HCT116 (cell line): Measurements from ENCODE around the gene ATP8A2. TPM values are rescaled to one million over a fixed set of nuclear protein-coding genes. Genes with fewer than 3 reads are reported as not detected.

Experiments used
- ATAC-seq: fragments of 200-7000 bp; cut with Tn5 transposase; 2 replicates; pipeline ENCODE4 v1.9.1; 2020; ENCODE audit warnings: mild to moderate bottlenecking, moderate library complexity
- BruUV-seq: library from RNA; stranded (reverse); fragments of 400-500 nt; replicated peaks from 2 replicates; lab custom pipeline; 2021; lab: Mats Ljungman, UMichigan
- CTCF ChIA-PET: fragments of 300-600 bp; sonication (Branson Sonifier 250); formaldehyde crosslinking; loops from one replicate; lab custom pipeline; 2021; ENCODE audit warnings: antibody characterized with exemption; lab: Charles Lee
- POLR2A ChIA-PET: fragments of 300-600, 350-600 bp; sonication (Branson Sonifier 250); formaldehyde crosslinking; loops from one replicate; lab custom pipeline; 2021; ENCODE audit warnings: antibody characterized with exemption; lab: Charles Lee
- RAD21 ChIA-PET, 2 experiments: fragments of 300-600 bp; sonication (Branson Sonifier 250); formaldehyde crosslinking; loops; one replicate each; lab custom pipeline; 2023; ENCODE audit warnings: low total read pairs in 2 of 2; ENCODE audit not compliant: uncharacterized antibody in 2 of 2, unreplicated experiment in 2 of 2, low non-redundant PET in 1 of 2; lab: Charles Lee
- DNase-seq: peaks from one replicate; pipeline ENCODE4 v3.0.0-alpha.2; 2010; ENCODE audit warnings: low read depth, low spot score
- H2AFZ ChIP-seq: fragments of 200-600 bp; shearing (Covaris generic), sonication (generic); 2 replicates; pipeline ENCODE4 v1.6.1; 2017; ENCODE audit warnings: low read depth, mixed run types, mixed read lengths, antibody characterized with exemption, low read length; ENCODE audit not compliant: poor library complexity, severe bottlenecking
- H3K27ac ChIP-seq: 2 replicates; pipeline ENCODE4 v1.5.1; 2012; ENCODE audit warnings: low read depth, low read length
- H3K27me3 ChIP-seq: fragments of 200-600 bp; sonication (generic); 2 replicates; pipeline ENCODE4 v1.6.1; 2016; ENCODE audit warnings: mixed run types, low read length, mixed read lengths; ENCODE audit not compliant: insufficient read depth
- H3K36me3 ChIP-seq, 2 experiments: fragments of 200-500 bp in 1 of 2; fragments of 200-600 bp in 1 of 2; sonication (Bioruptor generic) in 1 of 2; sonication (generic) in 1 of 2; 2 replicates each; pipeline versions ENCODE4 v1.5.1 to v1.6.1; 2014 to 2016; ENCODE audit warnings: low read length in 2 of 2, inconsistent platforms in 1 of 2, mixed read lengths in 1 of 2, mixed run types in 1 of 2; ENCODE audit not compliant: insufficient read depth in 2 of 2, control insufficient read depth in 1 of 2
- H3K4me1 ChIP-seq, 2 experiments: fragments of 200-600 bp in 1 of 2; sonication (generic) in 1 of 2; 2 replicates each; pipeline versions ENCODE4 v1.5.1 to v1.6.1; 2012 to 2017; ENCODE audit warnings: low read length in 2 of 2, inconsistent platforms in 1 of 2, mild to moderate bottlenecking in 1 of 2, mixed read lengths in 1 of 2, mixed run types in 1 of 2, moderate library complexity in 1 of 2; ENCODE audit not compliant: insufficient read depth in 2 of 2, control insufficient read depth in 1 of 2
- H3K4me2 ChIP-seq: fragments of 200-600 bp; sonication (generic); 2 replicates; pipeline ENCODE4 v1.6.1; 2017; ENCODE audit warnings: mixed run types, low read length, mixed read lengths
- H3K4me3 ChIP-seq, 2 experiments: fragments of 200-600 bp in 1 of 2; sonication (generic) in 1 of 2; replicated peaks in 1 of 2; 2 replicates each; pipeline ENCODE4 v1.5.1; 2011 to 2016; ENCODE audit warnings: low read length in 2 of 2, control low read depth in 1 of 2, low read depth in 1 of 2, mild to moderate bottlenecking in 1 of 2, mixed read lengths in 1 of 2, mixed run types in 1 of 2
- H3K79me2 ChIP-seq: fragments of 200-600 bp; sonication (generic); 2 replicates; pipeline ENCODE4 v1.6.1; 2017; ENCODE audit warnings: mild to moderate bottlenecking, mixed run types, low read length, moderate library complexity, mixed read lengths; ENCODE audit not compliant: insufficient read depth
- H3K9ac ChIP-seq: fragments of 200-600 bp; sonication (generic); 2 replicates; pipeline ENCODE4 v1.6.1; 2016; ENCODE audit warnings: low read length, mixed read lengths
- H3K9me2 ChIP-seq: fragments of 200-600 bp; sonication (generic), shearing (Covaris generic); 2 replicates; pipeline ENCODE4 v1.6.1; 2017; ENCODE audit warnings: mixed run types, mild to moderate bottlenecking, moderate library complexity; ENCODE audit not compliant: insufficient read depth
- H3K9me3 ChIP-seq, 2 experiments: fragments of 200-500 bp in 1 of 2; fragments of 200-600 bp in 1 of 2; sonication (Bioruptor generic) in 1 of 2; sonication (generic) in 1 of 2; 2 replicates each; pipeline ENCODE4 v1.6.1; 2014 to 2017; ENCODE audit warnings: low read length in 2 of 2, mixed read lengths in 2 of 2, inconsistent platforms in 1 of 2, low read depth in 1 of 2, mild to moderate bottlenecking in 1 of 2, mixed run types in 1 of 2, moderate library complexity in 1 of 2; ENCODE audit not compliant: control insufficient read depth in 1 of 2, insufficient read depth in 1 of 2
- H4K20me1 ChIP-seq: fragments of 200-600 bp; sonication (generic), shearing (Covaris generic); 2 replicates; pipeline ENCODE4 v1.6.1; 2017; ENCODE audit warnings: mixed run types, mild to moderate bottlenecking, moderate library complexity; ENCODE audit not compliant: insufficient read depth
- CBX3 ChIP-seq: IDR thresholded peaks from 2 replicates; pipeline ENCODE4 v1.6.1; 2012; ENCODE audit warnings: low read depth
- EZH2 ChIP-seq: fragments of 200-600 bp; sonication (generic); IDR thresholded peaks from 2 replicates; pipeline ENCODE4 v1.6.1; 2017; ENCODE audit warnings: antibody characterized with exemption, mixed run types
- POLR2AphosphoS5 ChIP-seq: IDR thresholded peaks from 2 replicates; pipeline ENCODE4 v1.6.1; 2011; ENCODE audit warnings: mild to moderate bottlenecking, low read depth, low read length, moderate library complexity
- SIN3A ChIP-seq: IDR thresholded peaks from 2 replicates; pipeline ENCODE4 v1.6.1; 2012; ENCODE audit warnings: low read depth
- SRF ChIP-seq: IDR thresholded peaks from 2 replicates; pipeline ENCODE4 v1.6.1; 2012; ENCODE audit warnings: low read depth
- TCF7L2 ChIP-seq: IDR thresholded peaks from 2 replicates; pipeline ENCODE4 v1.7.0; 2011; ENCODE audit warnings: borderline replicate concordance, inconsistent platforms; ENCODE audit not compliant: insufficient read depth, insufficient read length; ENCODE audit errors: extremely low read depth
- YY1 ChIP-seq: IDR thresholded peaks from 2 replicates; pipeline ENCODE4 v1.6.1; 2011; ENCODE audit warnings: low read length, low read depth, moderate library complexity, mild to moderate bottlenecking; ENCODE audit not compliant: insufficient replicate concordance; ENCODE audit errors: extremely low read depth
- intact Hi-C: fragments of 100-400 bp; cut with micrococcal nuclease; formaldehyde crosslinking; loops from 2 replicates; pipeline ENCODE4 v1.10.0; 2022
- total RNA-seq: library from RNA; stranded (reverse); gene quantifications from one replicate; pipeline ENCODE4 v1.2.1, GENCODE V29; 2021; ENCODE audit not compliant: unreplicated experiment
- TF ChIP-seq, protein P1 (sequence below): IDR thresholded peaks from 2 replicates; pipeline ENCODE4 v1.6.1; 2011; ENCODE audit warnings: mild to moderate bottlenecking, low read length, moderate library complexity; ENCODE audit not compliant: insufficient replicate concordance; ENCODE audit errors: extremely low read depth
- TF ChIP-seq, protein P2 (sequence below), 3 experiments: fragments of 200-600 bp in 1 of 3; sonication (generic) in 1 of 3; IDR thresholded peaks in 2 of 3; conservative IDR thresholded peaks in 1 of 3; 2 replicates each; pipeline ENCODE4 v1.5.1; 2012 to 2017; ENCODE audit warnings: low read depth in 2 of 3, low read length in 2 of 3, antibody characterized with exemption in 1 of 3, borderline replicate concordance in 1 of 3, control low read depth in 1 of 3, mild to moderate bottlenecking in 1 of 3, mixed read lengths in 1 of 3, mixed run types in 1 of 3, moderate library complexity in 1 of 3; ENCODE audit not compliant: insufficient read depth in 1 of 3
- TF ChIP-seq, protein P3 (sequence below): IDR thresholded peaks from 2 replicates; pipeline ENCODE4 v1.6.1; 2012; ENCODE audit warnings: low read depth

ATP8A2 gene
- total RNA-seq, 1 experiment from 2014 or later, result not detected

DNA sequence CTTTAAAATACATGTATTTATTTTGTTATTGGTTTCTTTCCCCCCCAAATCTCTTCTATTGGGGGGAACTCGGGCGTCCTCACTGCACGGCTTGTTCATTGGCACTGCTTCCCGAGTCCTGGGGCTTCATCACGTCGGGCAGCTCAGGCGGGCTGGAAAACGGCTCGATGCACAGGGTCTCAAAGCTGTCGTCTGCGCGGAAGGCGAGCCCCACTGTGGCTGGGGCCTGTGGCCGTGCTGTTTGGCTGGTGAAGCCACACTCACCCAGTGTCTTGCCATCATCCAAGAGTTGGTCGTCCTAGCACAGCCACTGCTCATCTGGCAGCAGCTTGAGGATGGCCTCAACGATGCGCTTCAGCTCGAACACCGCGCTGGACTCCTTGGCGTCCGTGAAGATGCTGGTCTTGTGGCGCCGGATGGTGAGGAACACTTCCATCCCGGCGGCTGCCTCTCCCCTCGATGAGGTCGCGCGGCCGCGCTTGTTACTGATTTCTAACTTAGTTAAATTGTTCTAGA is 6.0 kb upstream of the ATP8A2 start (continued):
- no peak for TF ChIP-seq POLR2AphosphoS5
- no peak for TF ChIP-seq TCF7L2
- TF ChIP-seq, protein P1, sequence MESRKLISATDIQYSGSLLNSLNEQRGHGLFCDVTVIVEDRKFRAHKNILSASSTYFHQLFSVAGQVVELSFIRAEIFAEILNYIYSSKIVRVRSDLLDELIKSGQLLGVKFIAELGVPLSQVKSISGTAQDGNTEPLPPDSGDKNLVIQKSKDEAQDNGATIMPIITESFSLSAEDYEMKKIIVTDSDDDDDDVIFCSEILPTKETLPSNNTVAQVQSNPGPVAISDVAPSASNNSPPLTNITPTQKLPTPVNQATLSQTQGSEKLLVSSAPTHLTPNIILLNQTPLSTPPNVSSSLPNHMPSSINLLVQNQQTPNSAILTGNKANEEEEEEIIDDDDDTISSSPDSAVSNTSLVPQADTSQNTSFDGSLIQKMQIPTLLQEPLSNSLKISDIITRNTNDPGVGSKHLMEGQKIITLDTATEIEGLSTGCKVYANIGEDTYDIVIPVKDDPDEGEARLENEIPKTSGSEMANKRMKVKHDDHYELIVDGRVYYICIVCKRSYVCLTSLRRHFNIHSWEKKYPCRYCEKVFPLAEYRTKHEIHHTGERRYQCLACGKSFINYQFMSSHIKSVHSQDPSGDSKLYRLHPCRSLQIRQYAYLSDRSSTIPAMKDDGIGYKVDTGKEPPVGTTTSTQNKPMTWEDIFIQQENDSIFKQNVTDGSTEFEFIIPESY, result no peak
- no peak for TF ChIP-seq YY1
- TF ChIP-seq EZH2, result no peak
- TF ChIP-seq SIN3A, result no peak
- TF ChIP-seq, protein P2, sequence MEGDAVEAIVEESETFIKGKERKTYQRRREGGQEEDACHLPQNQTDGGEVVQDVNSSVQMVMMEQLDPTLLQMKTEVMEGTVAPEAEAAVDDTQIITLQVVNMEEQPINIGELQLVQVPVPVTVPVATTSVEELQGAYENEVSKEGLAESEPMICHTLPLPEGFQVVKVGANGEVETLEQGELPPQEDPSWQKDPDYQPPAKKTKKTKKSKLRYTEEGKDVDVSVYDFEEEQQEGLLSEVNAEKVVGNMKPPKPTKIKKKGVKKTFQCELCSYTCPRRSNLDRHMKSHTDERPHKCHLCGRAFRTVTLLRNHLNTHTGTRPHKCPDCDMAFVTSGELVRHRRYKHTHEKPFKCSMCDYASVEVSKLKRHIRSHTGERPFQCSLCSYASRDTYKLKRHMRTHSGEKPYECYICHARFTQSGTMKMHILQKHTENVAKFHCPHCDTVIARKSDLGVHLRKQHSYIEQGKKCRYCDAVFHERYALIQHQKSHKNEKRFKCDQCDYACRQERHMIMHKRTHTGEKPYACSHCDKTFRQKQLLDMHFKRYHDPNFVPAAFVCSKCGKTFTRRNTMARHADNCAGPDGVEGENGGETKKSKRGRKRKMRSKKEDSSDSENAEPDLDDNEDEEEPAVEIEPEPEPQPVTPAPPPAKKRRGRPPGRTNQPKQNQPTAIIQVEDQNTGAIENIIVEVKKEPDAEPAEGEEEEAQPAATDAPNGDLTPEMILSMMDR (IDR thresholded peaks at IDR 0.05 in 2 of 3, conservative IDR thresholded peaks at IDR 0.05 in 1 of 3; ENCODE audit: borderline replicate concordance in 1 of 3, insufficient read depth in 1 of 3, low read depth in 2 of 3, low read length in 2 of 3), result no peak

DNA sequence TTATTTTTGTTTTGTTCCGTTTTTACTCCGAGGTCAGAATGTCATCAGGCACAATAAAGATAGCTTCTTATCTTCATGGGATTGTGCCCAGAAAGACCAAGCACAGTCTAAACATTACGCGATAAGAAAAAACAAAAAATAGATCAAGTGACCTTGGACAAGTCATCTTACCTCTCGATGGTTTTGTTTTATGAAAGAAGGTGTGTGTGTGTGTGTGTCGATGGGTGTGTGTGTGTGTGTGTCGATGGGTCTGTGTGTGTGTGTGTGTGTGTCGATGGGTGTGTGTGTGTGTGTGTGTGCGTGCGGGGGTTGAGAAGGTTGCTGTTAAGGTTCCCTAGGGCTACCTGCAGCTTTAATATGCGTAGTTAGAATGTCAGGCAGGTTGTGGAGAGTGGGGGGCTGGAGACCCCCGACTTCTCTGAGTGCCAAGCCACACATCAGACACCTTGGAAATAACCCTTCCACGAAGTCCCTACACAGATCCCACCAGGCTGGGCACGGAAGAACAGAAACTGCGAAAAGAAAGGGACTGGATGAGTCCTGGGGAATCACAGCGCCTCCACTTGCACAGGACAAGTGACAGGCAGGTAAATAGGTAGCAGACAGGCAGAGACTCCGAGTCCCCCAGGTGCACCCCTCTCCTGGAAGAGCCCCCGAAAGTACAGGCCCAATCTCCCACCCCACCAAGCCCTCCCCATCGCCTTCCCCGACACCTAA is 458 bp upstream of the ATP8A2 start:
- no peak overlapping the region for H3K27ac ChIP-seq
- ChIA-PET CTCF (no interaction called here), RAD21 (interaction anchor here in 1 of 2 experiments (0.6 kb wide), 1 partner anchor 257 kb away, joined by 3 read pairs; no protein-coding TSS in a partner anchor), POLR2A (no interaction called here)
- no peaks in the 10 kb centered on the region for H3K4me1 ChIP-seq
- no peaks in the 10 kb centered on the region for H3K9me3 ChIP-seq
- BruUV-seq, result no TSS peak
- intact Hi-C loops, result no loop called here
- H2AFZ ChIP-seq, result no peak overlapping the region
- no peak overlapping the region for H3K4me3 ChIP-seq
- no peak for TF ChIP-seq EZH2
- no peak for TF ChIP-seq SRF
- TF ChIP-seq, protein P2 (IDR thresholded peaks at IDR 0.05 in 2 of 3, conservative IDR thresholded peaks at IDR 0.05 in 1 of 3; ENCODE audit: borderline replicate concordance in 1 of 3, insufficient read depth in 1 of 3, low read depth in 2 of 3, low read length in 2 of 3), result no peak
- TF ChIP-seq SIN3A, result no peak
- TF ChIP-seq CBX3, result no peak
- no peak for TF ChIP-seq YY1
- TF ChIP-seq, protein P3, sequence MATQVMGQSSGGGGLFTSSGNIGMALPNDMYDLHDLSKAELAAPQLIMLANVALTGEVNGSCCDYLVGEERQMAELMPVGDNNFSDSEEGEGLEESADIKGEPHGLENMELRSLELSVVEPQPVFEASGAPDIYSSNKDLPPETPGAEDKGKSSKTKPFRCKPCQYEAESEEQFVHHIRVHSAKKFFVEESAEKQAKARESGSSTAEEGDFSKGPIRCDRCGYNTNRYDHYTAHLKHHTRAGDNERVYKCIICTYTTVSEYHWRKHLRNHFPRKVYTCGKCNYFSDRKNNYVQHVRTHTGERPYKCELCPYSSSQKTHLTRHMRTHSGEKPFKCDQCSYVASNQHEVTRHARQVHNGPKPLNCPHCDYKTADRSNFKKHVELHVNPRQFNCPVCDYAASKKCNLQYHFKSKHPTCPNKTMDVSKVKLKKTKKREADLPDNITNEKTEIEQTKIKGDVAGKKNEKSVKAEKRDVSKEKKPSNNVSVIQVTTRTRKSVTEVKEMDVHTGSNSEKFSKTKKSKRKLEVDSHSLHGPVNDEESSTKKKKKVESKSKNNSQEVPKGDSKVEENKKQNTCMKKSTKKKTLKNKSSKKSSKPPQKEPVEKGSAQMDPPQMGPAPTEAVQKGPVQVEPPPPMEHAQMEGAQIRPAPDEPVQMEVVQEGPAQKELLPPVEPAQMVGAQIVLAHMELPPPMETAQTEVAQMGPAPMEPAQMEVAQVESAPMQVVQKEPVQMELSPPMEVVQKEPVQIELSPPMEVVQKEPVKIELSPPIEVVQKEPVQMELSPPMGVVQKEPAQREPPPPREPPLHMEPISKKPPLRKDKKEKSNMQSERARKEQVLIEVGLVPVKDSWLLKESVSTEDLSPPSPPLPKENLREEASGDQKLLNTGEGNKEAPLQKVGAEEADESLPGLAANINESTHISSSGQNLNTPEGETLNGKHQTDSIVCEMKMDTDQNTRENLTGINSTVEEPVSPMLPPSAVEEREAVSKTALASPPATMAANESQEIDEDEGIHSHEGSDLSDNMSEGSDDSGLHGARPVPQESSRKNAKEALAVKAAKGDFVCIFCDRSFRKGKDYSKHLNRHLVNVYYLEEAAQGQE, result no peak
- H3K9me2 ChIP-seq, result no peaks in the 10 kb centered on the region
- H3K27me3 ChIP-seq, result 0 out of 2 replicates have a peak, but pooled peaks cover 4% of the 10 kb centered on the region
- ATAC-seq (no peak), DNase-seq (no peak)
- H4K20me1 ChIP-seq, result no peaks in the 10 kb centered on the region
- no peak overlapping the region for H3K4me2 ChIP-seq
- no peaks in the 10 kb centered on the region for H3K36me3 ChIP-seq
- H3K79me2 ChIP-seq, result no peaks in the 10 kb centered on the region
- H3K9ac ChIP-seq, result no peak overlapping the region
